Renal cortex interstitium (tissue), 11 donors: Measurements from ENCODE around the gene DTD1. TPM values are rescaled to one million over a fixed set of nuclear protein-coding genes. Genes with fewer than 3 reads are reported as not detected.

Experiments
- DNase-seq, 11 donors: peaks; one replicate each; pipeline ENCODE4 v3.0.0-alpha.2; 2013; ENCODE audit warnings: low read depth in 9 of 11, low spot score in 4 of 11; ENCODE audit errors: extremely low read depth in 1 of 11
- polyA plus RNA-seq, 3 donors: library from polyadenylated mRNA; unstranded; fragments of 120-200 nt; gene quantifications; one replicate each; pipeline ENCODE4 v1.2.1, GENCODE V29; 2013; ENCODE audit not compliant: insufficient read length in 3 of 3

The DTD1 gene
- polyA plus RNA-seq, 3 donors = 29.8 to 35.8 (median 34.4) TPM

GRCh38 chr20:18639501-18639979 lies 51.7 kb downstream of the DTD1 start:
- DNase-seq = peak in 1 of 11 donors; percentile 31

GRCh38 chr20:18645196-18645745 lies 57.4 kb downstream of the DTD1 start:
- DNase-seq = no peak

- DNase-seq = no peak
Observed at GRCh38 chr20:18645851-18646250, 58.0 kb downstream of the DTD1 start.

GRCh38 chr20:18647777-18648176 lies 59.9 kb downstream of the DTD1 start:
- no peak for DNase-seq

- DNase-seq = no peak
Observed at GRCh38 chr20:18650224-18650623, 62.4 kb downstream of the DTD1 start.

- DNase-seq = no peak
Observed at GRCh38 chr20:18653736-18654447, 66.0 kb downstream of the DTD1 start.

DNA sequence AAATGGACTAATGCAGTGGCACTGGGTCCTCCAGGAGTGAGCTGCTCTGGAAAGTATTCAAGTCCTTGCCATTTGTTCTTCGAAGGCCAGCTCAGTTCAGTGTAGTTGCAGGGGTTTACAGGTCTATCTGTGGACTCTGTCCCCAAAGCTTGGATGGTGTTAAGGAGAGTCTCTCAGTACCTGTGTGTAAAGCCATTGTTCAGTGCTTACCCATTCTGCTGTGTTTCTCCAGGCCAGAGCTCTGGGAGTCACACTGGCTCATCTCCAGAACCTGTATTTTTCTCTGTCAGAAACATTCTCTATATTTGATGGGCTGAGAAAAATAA lies 66.6 kb downstream of the DTD1 start:
- DNase-seq = no peak

- no peak for DNase-seq
Observed at GRCh38 chr20:18657575-18657974, 69.7 kb downstream of the DTD1 start.

- DNase-seq = no peak
Observed at GRCh38 chr20:18662279-18663040, 74.6 kb downstream of the DTD1 start.

- no peak for DNase-seq
Observed at GRCh38 chr20:18663932-18664331, 76.1 kb downstream of the DTD1 start.

GRCh38 chr20:18665135-18665534 lies 77.3 kb downstream of the DTD1 start:
- DNase-seq = no peak

- peak in 4 of 11 donors; percentile 11 to 45 (median 38) for DNase-seq
Observed at GRCh38 chr20:18666803-18667415, 79.1 kb downstream of the DTD1 start.

- no peak for DNase-seq
Observed at GRCh38 chr20:18669241-18670019, 81.6 kb downstream of the DTD1 start.

- DNase-seq = peak in 1 of 11 donors; percentile 29
Observed at GRCh38 chr20:18671203-18671710, 83.4 kb downstream of the DTD1 start.

- DNase-seq = no peak
Observed at GRCh38 chr20:18672834-18673233, 85.0 kb downstream of the DTD1 start.

DNA sequence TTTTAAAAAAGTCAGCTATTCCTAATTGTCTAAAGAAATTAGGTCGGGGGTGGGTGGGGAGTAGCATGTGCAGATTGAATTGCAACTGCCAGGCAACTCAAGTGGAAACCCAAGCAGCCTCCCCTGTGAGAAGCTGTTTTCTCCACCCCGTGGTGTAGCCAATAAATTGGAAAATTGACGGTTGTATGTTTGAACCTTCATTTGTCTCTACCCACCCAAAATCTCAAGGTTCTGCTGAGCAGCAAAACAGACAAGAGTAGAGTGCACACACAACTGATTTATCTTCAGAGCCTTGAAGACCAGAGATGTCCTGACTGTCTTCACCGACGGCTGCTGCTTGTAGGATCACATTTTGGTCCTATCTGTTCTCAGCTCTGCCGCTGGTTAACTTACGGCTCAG lies 88.5 kb downstream of the DTD1 start:
- DNase-seq = no peak

DNA sequence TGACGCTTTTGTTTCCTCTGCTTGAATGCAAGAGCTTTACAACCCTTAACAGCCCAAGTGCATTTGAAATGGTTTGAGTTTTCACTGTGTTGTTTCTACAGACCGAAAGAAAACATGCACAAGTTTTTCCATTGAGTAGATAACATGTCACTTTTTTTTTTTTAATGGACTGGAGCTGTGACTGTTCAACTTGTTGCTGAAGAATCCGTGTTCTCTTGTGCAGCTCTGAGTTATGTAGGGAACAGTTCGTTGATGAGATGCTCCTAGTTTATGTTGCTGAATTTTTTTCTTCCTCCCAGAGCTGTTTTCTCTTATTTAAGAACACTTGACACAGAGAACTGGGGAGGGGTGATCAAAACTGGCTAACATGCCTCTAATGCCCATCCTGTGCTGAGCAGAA lies 89.3 kb downstream of the DTD1 start:
- DNase-seq = no peak

GRCh38 chr20:18678549-18679419 lies 90.9 kb downstream of the DTD1 start:
- peak in 5 of 11 donors; percentile 27 to 57 (median 35) for DNase-seq
